PC-9 (cell line): ENCODE results near the gene TENM4.

Experiments
- EZH2 ChIP-seq: fragments of 200-600 bp; sonication (generic); IDR thresholded peaks from 2 replicates; pipeline ENCODE4 v1.8.0; 2017; ENCODE audit warnings: antibody characterized with exemption, low read depth
- TF ChIP-seq, protein P1 (sequence below): fragments of 200-600 bp; sonication (generic); conservative IDR thresholded peaks from 2 replicates; pipeline ENCODE4 v1.6.1; 2017; ENCODE audit warnings: mixed run types, antibody characterized with exemption, mild to moderate bottlenecking, moderate library complexity

DNA sequence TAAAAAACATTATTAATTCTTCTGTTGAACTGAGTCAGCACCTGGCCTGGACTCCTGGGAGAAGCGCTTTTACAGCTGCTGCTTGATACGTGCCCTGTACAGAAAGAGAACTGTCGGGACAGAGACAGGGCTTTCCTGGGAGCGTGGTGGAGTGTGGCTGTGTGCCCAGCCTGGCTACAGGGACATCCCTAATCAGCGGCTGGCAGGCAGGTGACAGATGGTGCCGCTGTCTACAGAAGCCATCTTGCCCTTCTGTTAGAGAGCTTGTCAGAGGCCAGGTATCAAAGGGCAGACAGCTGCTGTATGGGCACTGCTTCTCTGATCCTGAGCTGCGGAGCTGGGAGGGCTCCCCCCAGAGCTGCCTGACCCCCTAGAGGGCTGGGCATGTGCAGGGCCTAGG lies 361.8 kb downstream of the TENM4 start:
- TF ChIP-seq, protein P1, sequence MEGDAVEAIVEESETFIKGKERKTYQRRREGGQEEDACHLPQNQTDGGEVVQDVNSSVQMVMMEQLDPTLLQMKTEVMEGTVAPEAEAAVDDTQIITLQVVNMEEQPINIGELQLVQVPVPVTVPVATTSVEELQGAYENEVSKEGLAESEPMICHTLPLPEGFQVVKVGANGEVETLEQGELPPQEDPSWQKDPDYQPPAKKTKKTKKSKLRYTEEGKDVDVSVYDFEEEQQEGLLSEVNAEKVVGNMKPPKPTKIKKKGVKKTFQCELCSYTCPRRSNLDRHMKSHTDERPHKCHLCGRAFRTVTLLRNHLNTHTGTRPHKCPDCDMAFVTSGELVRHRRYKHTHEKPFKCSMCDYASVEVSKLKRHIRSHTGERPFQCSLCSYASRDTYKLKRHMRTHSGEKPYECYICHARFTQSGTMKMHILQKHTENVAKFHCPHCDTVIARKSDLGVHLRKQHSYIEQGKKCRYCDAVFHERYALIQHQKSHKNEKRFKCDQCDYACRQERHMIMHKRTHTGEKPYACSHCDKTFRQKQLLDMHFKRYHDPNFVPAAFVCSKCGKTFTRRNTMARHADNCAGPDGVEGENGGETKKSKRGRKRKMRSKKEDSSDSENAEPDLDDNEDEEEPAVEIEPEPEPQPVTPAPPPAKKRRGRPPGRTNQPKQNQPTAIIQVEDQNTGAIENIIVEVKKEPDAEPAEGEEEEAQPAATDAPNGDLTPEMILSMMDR = no peak
- TF ChIP-seq EZH2 = no peak
